ENCODE measurements around the gene UGT1A9.

Gene UGT1A9

DNA sequence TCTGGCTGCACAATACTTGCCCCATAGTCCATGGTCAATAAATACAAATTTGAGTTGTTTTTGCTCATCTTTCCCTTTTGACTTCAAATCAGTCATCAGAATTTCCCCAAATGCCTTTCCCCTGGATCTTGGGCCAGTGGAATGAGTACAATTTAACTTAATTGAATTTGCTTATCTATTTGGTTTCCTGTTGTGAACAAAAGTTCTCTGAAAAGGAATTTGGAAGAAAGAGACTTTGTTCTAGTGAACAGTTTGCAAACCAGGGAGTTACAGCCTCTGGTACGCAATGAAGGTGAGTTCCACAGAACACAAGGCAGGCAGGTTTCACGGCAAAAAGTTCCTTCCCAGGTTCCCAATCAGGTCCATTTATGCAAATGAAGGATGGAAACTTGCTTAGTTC is 87.2 kb downstream of the UGT1A9 start:
- DNase-seq (ENCODE audit: low read depth in 2 of 2), result no peak

DNA sequence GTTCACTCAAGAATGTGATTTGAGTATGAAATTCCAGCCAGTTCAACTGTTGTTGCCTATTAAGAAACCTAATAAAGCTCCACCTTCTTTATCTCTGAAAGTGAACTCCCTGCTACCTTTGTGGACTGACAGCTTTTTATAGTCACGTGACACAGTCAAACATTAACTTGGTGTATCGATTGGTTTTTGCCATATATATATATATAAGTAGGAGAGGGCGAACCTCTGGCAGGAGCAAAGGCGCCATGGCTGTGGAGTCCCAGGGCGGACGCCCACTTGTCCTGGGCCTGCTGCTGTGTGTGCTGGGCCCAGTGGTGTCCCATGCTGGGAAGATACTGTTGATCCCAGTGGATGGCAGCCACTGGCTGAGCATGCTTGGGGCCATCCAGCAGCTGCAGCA is 88.3 kb downstream of the UGT1A9 start, which contains the start of gene UGT1A1:
TSS of gene UGT1A1 (plus strand) at position 228 of the 400 bp plus-strand sequence. CDS start at position 246, 18 bp downstream.
- no peak for DNase-seq (ENCODE audit: low read depth in 2 of 2)

DNA sequence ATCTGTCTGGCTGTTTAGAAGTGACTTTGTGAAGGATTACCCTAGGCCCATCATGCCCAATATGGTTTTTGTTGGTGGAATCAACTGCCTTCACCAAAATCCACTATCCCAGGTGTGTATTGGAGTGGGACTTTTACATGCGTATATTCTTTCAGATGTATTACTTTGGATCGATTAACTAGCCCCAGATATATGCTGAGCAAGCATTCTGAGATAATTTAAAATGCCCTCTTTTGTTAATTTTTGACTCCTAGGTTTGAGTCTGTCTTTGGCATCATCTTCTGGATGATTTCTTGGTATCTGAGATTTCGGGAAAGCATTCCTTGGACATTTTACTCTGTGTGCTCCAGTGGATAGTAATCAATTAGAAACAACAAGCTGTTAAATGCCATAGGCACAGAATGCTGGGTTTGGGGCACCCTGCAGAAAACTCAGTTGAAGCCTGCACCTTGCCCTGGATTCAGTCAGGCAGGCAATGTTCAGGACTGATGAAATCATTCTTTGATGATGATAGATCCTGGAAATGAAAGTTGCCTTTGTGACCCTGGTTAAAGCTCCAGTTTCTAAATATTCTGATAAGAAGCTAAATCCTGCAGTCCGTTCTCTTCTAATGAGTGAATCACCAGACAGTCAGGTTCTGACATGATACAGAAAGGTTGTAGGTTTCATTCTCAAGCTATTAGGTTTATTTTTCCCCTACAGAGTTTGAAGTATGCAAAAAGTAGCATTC is 89.5 kb downstream of the UGT1A9 start:
- DNase-seq (ENCODE audit: low read depth in 2 of 2), result no peak

DNA sequence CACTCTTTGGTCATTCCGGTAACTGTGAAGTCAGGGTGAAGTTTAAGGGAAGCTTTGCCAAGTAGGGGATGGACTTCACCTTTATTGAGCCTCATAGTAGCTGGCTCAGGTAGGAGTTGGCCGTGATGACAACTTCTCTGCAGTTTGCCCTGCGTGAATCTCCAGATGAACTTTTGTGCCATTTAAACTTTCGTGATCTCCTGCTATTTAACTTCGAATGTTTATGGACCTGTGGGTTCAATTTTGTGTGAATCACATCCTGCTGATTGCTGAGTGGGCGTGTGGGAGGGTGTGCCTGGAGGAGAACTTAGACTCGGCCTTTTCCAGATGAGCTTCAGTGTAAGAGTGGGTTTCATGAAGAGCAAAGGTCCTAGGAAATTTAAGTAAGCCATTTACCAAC is 92.6 kb downstream of the UGT1A9 start:
- DNase-seq (ENCODE audit: low read depth in 2 of 2), result no peak

DNA sequence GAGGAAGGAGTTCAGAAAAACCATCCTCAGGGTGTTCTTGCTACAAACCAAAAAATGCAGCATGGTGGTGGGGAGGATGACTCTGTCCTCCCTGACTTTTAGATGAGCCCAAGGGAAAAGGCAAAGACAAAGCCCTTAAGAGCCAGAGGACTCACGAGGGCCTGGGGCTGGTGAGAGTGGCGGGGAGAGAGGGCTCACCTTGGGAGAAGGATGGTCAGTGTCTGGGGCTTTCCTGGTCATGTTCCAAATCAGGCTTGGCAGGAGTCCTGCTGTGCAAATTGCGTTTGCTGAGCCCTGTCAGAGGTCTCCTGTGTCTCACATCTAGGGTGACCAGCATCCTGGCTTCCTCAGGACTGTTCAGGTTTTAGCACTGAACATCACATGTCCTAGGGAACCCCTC is 93.1 kb downstream of the UGT1A9 start:
- no peak for DNase-seq (ENCODE audit: low read depth in 2 of 2)

DNA sequence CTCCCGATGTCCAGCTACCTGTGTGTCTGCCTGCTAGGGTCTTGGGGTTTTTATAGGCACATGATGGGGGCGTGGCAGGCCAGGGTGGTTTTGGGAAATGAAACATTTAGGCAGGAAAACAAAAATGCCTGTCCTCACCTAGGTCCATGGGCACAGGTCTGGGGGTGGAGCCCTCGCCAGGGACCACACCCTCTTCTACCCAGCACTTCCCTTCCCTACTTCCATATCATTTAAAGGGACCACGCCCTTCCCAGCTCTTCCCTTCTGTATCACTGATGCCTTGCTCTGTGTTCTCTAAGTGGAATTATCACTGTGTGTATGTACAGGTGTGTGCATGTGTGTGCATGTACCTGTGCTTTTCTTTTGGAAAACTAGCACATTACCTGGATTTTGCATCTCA is 94.7 kb downstream of the UGT1A9 start:
- DNase-seq (ENCODE audit: low read depth in 2 of 2), result no peak

DNA sequence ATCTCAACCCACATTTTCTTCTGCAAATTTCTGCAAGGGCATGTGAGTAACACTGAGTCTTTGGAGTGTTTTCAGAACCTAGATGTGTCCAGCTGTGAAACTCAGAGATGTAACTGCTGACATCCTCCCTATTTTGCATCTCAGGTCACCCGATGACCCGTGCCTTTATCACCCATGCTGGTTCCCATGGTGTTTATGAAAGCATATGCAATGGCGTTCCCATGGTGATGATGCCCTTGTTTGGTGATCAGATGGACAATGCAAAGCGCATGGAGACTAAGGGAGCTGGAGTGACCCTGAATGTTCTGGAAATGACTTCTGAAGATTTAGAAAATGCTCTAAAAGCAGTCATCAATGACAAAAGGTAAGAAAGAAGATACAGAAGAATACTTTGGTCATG is 96.4 kb downstream of the UGT1A9 start:
- no peak for DNase-seq (ENCODE audit: low read depth in 2 of 2)

DNA sequence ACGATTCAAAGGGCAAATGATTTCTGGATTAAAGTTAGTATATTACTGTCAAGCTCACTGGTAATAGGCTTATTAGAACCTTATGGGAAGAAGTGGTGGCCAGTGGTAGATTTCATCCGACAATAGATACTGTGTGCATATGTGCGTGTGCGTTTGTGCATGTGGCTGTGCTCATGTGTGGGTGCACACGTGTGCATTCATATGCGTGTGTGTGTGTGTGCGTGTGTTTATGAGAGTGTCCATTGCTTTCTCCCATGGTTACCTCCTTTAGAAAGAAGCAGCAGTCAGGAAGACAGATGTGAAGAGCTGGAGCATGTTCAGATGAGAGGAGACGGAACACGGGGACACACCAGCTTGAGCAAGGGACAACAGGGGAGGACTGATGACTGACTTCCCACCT is 97.6 kb downstream of the UGT1A9 start:
- DNase-seq (ENCODE audit: low read depth in 2 of 2), result no peak

DNA sequence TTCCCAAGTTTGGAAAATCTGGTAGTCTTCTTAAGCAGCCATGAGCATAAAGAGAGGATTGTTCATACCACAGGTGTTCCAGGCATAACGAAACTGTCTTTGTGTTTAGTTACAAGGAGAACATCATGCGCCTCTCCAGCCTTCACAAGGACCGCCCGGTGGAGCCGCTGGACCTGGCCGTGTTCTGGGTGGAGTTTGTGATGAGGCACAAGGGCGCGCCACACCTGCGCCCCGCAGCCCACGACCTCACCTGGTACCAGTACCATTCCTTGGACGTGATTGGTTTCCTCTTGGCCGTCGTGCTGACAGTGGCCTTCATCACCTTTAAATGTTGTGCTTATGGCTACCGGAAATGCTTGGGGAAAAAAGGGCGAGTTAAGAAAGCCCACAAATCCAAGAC is 100.5 kb downstream of the UGT1A9 start:
- no peak for DNase-seq (ENCODE audit: low read depth in 2 of 2)

DNA sequence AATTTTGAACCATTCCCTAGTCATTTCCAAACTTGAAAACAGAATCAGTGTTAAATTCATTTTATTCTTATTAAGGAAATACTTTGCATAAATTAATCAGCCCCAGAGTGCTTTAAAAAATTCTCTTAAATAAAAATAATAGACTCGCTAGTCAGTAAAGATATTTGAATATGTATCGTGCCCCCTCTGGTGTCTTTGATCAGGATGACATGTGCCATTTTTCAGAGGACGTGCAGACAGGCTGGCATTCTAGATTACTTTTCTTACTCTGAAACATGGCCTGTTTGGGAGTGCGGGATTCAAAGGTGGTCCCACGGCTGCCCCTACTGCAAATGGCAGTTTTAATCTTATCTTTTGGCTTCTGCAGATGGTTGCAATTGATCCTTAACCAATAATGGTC is 100.9 kb downstream of the UGT1A9 start:
- DNase-seq (ENCODE audit: low read depth in 2 of 2), result no peak

DNA sequence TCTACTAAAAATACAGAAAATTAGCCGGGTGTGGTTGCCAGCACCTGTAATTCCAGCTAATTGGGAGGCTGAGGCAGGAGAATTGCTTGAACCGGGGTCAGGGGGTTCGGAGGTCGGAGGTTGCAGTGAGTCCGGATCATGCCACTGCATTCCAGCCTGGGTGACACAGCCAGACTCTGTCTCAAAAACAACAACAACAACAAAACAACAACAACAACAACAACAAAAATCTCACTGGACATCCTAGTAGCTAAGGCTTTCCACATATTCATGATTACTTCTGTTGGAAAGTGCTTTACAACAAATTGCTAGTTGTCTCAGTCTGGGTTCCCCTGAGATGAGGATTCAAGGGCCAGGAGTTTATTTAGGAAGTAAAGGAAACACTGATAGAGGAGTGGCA is 102.2 kb downstream of the UGT1A9 start:
- no peak for DNase-seq (ENCODE audit: low read depth in 2 of 2)

DNA sequence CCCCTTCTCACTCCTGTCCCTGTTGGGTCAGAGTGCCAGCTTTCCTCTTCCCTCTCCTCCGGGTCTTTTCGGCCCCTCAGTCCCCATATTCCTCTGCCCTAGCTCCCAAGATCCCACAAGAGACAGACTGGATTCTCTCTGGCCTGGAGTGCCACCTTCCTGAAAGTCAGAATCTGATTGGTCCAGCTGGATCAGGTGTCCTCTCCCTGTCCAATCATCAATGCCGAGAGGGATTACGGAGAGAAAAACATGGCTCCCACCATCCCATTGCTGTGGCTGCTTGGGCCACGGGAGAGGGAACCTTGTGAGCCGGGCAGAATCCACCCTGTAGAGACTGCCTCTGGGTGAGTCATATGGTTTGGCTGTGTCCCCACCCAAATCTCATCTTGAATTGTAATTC is 103.7 kb downstream of the UGT1A9 start:
- no peak for DNase-seq (ENCODE audit: low read depth in 2 of 2)

DNA sequence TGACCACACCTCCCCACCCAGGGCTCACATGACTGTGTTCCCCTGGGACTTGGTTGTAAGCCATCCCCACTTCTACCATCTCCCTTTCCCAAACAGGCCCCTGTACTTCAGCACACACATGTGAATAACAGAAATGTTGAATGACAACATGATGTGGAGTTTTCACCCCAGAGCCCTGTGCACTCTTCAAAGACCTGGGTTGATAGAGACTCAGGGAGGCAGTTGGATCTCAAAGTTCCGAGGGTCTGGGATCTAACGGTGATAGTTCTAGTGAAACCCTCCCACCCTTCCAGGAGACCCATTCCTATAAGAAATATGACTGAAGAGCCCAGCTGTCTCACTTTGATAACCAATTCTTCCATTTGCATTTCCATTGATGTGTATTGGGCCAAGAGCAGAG is 106.3 kb downstream of the UGT1A9 start, which contains the start of gene MROH2A:
TSS of gene MROH2A (plus strand) at position 301 of the 400 bp plus-strand sequence. CDS start 1,029 bp downstream, outside the sequence.
- no peak for DNase-seq (ENCODE audit: low read depth in 2 of 2)

DNA sequence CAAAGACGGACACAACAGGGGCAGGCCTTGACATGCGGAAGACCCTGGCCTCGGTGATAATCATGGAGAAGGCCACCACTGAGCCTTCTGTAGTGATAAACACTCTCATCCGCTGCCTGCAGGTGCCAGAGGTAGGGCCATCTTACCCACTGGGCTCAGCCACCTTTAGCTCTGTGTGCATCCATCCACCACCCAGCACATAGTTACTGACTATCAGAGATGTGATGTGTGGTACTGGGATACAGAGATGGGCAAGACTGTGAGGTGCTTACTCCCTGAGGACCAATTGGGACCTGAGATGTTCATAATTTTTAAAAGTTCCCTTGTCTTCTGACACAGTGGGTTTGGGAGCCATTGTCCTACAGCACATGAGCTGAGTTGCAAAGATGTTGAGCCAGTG is 108.0 kb downstream of the UGT1A9 start:
- no peak for DNase-seq (ENCODE audit: low read depth in 2 of 2)

DNA sequence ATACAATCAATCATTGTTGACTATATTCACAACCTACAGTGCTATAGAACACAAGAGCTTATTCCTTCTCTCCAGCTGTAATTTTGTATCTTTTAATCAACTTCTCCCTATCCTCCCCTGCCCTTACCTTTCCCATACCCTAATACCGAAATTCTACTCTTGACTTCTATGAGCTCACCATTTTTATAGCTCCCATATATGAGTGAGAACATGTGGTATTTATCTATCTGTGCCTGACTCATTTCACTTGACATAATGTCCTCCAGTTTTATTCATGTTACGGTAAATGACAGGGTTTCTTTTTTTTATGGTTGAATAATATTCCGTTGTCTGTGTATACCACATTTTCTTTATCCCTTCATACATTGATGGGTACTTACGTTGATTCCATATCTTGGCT is 109.1 kb downstream of the UGT1A9 start:
- no peak for DNase-seq (ENCODE audit: low read depth in 2 of 2)

DNA sequence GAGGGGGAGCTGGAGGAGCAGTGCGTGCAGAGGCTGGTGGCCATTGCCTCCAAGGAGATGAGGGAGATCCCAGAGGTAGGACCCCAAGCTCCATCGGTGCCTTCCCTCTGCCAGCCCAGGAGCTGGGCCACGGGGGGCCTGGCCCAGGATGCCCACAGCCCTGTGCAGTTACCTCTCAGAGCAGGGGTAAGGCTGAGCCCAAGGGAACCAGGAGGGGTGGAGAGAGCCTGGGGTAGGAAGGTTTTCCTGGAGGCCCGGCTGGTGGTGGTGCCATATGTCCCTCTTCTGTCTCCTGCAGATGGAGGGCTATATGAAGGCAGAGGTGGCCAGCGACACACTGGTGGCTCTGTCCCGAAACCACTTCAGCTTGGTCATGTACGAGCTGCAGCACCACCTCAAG is 117.9 kb downstream of the UGT1A9 start:
- no peak for DNase-seq (ENCODE audit: low read depth in 2 of 2)

DNA sequence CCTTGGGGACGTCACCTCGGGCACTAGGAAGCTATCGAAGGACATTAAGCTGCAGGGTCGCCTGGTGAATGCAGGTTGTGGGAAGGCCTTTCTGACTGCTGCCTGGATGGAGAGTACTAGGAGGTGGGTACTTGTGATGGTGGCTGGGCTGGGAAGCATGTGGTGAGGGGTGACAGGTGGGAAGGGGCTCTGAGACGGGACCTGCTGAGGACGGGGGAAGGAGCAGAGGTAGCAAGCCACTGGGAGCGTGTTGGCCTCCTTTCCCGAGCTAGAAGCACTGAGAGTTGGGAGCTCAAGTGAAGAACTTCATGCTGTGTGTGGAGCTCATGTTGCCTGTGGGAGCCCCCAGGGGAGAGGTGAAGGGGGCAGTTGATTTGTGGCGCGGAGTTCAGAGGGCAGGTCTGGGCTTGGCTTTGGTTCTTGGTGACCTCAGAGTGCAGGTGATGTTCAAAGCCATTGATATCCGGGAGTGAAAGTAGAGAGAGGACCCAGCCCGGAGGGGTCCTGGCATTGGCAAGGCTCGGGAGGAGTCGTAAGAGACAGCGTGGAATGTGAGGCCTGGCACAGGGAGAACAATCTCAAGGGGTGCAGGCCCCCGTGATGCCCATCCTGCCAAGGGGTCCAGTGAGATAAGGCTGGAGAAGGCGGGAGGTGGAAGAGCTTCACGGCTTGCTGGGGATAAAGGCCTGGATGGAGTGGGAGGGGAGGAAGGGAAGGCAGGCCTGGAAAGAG is 119.6 kb downstream of the UGT1A9 start:
- no peak for DNase-seq (ENCODE audit: low read depth in 2 of 2)

DNA sequence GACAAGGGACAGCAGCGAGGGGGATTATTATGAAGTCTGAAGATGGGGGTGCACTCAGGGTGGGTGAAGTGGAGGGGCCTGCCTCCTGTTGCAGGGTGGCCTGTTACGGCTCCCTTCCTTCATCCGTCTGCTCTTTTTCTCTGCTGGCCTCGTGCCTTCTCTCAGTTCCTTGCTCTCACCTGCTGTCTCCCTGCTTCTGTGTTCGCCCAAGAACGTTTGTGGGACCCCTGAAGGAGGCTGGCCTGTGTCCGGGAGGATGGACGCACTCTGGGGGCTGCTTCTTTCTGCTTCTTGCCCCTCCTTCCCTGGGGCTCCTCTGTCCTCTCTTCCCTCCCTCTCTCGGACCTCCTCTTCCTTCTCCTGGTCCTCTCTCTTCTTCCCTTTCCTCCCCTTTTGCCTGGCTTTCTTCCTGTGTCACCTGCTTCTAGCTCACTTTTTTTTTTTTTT is 120.2 kb downstream of the UGT1A9 start:
- DNase-seq (ENCODE audit: low read depth in 2 of 2), result no peak

DNA sequence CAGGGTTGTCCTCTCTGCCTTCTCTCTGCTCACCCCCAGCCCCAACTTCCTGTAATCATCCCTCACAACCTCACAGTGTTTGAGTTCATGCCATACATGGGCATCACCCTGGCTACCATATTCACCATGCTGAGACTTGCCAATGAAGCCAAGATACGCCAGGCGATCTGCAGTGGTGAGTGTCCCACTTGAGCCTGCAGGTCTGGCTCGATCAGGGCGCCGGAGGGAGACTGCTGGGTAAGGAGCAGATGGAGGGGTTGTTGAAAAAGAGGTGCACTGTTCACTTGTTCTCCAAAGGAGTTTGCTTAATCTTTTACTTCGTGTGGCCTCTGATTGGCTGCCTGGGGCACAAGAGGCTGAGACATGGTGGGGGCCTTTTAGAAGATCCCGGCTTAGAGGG is 121.0 kb downstream of the UGT1A9 start:
- no peak for DNase-seq (ENCODE audit: low read depth in 2 of 2)

DNA sequence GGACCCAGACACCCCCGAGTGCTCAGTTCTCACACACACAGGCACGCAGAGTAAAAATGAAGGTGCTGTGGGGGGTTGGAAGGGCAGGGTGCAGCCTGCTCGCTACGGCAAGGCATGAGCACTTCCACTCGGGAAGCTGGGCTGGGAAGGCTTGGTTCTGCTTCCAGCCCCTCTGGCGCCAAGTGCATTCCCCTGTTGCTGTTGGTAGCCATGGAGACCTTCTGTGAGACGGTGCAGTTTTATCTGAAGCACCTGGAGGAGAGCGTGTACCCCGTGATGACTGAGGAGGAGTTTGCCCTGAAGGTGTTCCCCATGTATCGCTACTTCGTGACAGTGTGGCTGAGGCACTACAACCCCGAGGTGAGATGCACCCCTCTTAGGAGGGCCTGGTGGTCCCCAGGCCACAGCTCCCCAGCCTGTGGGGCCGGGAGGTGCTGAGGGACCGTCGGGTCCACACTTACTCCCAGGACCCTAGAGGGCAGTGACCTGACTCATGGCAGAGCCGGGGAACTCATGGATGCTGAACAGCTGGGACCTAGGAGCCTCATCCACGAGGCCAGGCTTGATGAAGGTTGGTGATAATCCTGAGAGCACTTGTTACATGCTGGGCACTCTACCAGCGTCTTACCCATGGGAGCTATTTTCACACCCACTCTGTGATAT is 121.9 kb downstream of the UGT1A9 start:
- DNase-seq (ENCODE audit: low read depth in 2 of 2), result no peak

DNA sequence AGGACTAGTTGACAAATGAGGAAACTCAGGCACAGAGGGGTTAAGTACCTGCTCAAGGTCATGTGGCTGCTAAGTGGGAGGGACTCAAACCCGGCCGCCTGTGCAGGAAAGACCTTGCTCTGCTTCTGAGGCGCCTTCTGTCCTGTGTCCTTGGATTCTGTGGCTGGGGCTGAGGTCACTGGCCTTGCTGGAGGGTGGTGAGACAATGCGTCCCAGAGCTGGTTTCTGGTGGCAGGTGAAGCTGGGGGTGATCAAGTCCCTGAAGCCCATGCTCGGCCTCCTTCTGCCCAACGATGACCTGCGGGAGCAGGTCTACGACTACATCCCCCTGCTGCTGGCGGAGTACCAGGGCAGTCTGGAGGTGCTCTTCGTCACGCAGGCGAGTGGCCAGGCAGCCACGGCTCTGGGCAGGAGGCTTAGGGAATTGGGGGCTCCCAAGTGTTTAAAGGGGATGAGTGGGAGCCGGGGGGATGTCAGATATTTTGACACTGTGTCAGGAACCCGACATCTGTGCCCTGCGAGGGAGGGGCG is 122.5 kb downstream of the UGT1A9 start:
- no peak for DNase-seq (ENCODE audit: low read depth in 2 of 2)

DNA sequence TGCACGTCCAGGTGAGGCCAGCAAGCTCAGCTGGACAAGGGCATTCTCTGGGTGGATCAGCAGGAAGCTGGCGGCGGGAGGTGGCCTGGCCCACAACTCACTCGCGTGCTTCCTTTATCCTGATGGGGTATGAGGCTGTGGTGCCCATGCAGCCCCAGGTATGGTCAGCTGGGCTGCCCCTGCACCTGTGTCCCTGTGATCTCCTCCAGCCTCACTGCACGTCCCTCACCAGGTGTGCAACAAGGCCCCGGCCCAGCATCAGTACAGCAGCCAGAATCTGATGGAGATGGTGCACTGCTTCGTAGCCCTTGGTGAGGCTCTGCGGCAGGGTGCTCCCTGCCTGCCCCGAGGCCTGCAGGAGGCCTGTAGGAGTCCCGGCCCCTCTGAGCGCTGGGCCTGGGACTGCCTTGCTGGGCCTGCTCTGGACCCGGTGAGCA is 124.1 kb downstream of the UGT1A9 start:
- no peak for DNase-seq (ENCODE audit: low read depth in 2 of 2)
